ENCODE measurements around the gene ARHGEF17.

DNA sequence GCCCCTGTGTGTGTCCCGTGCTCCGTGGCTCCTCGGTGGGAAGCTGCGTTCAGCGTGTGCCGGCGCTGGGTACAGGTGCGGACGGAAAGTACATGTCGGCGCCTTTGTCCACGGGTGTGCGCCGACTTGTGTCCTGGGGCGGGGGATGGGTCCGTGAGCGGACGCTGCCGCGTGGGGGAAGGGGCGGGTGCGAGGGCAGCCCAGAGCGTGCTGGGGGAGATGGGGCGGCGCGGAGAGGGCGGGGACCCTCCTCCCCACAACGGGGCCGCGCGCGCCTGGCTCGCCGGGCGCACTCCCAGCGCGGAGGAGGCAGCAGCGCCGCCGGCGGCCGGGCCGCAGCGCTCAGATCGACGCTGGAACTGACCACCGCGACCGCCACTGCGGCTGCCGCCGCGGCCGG lies 34.6 kb downstream of the ARHGEF17 start:
- TF ChIP-seq, protein P1, sequence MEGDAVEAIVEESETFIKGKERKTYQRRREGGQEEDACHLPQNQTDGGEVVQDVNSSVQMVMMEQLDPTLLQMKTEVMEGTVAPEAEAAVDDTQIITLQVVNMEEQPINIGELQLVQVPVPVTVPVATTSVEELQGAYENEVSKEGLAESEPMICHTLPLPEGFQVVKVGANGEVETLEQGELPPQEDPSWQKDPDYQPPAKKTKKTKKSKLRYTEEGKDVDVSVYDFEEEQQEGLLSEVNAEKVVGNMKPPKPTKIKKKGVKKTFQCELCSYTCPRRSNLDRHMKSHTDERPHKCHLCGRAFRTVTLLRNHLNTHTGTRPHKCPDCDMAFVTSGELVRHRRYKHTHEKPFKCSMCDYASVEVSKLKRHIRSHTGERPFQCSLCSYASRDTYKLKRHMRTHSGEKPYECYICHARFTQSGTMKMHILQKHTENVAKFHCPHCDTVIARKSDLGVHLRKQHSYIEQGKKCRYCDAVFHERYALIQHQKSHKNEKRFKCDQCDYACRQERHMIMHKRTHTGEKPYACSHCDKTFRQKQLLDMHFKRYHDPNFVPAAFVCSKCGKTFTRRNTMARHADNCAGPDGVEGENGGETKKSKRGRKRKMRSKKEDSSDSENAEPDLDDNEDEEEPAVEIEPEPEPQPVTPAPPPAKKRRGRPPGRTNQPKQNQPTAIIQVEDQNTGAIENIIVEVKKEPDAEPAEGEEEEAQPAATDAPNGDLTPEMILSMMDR (IDR thresholded peaks at IDR 0.05; ENCODE audit: low read length): no peak
- TF ChIP-seq EZH2 (optimal IDR thresholded peaks at IDR 0.05; ENCODE audit: low read depth, low read length) (no peak), EZH2phosphoT487 (IDR thresholded peaks at IDR 0.05; ENCODE audit: low read length) (no peak)

All from MM.1S (cell line).